H1 (cell line): ENCODE results near the gene TMEM18. TPM values are rescaled to one million over a fixed set of nuclear protein-coding genes. Genes with fewer than 3 reads are reported as not detected.
A peak's percentile ranks its signal among the peaks of the same experiment; 100 is the strongest.

Experiments
- CTCF ChIA-PET: fragments of 300-600 bp; sonication (Branson Sonifier 250); formaldehyde crosslinking; loops from one replicate; lab custom pipeline; 2021; ENCODE audit not compliant: partially characterized antibody; lab: Charles Lee
- POLR2A ChIA-PET: fragments of 300-600 bp; sonication (Branson Sonifier 250); formaldehyde crosslinking; loops from one replicate; lab custom pipeline; 2021; ENCODE audit warnings: inconsistent platforms; ENCODE audit not compliant: partially characterized antibody; lab: Charles Lee
- DNase-seq, 2 experiments: peaks; one replicate each; pipeline versions ENCODE4 v3.0.0 to v3.0.0-alpha.2; 2010 to 2022; ENCODE audit warnings: low spot score in 2 of 2, low read depth in 1 of 2, mixed read lengths in 1 of 2
- FAIRE-seq: peaks from 2 replicates; lab custom pipeline; 2011; peaks lifted over from hg19 to GRCh38; lab: Jason Lieb, UNC
- H2AFZ ChIP-seq: 2 replicates; pipeline ENCODE4 v1.8.1; 2012; ENCODE audit warnings: low read length, inconsistent platforms
- H2AK5ac ChIP-seq: 2 replicates; pipeline ENCODE4 v1.6.1; 2013; ENCODE audit warnings: low read depth, low read length
- H2BK120ac ChIP-seq: replicated peaks from 2 replicates; pipeline ENCODE3; 2013; ENCODE audit warnings: low read depth, low read length, inconsistent platforms
- H2BK12ac ChIP-seq: 2 replicates; pipeline ENCODE4 v1.6.1; 2013; ENCODE audit warnings: low read depth, low read length
- H2BK15ac ChIP-seq: 2 replicates; pipeline ENCODE4 v1.6.1; 2013; ENCODE audit warnings: low read length
- H2BK20ac ChIP-seq: 2 replicates; pipeline ENCODE4 v1.6.1; 2013; ENCODE audit warnings: low read length
- H2BK5ac ChIP-seq: 2 replicates; pipeline ENCODE4 v1.6.1; 2013; ENCODE audit warnings: low read depth, low read length
- H3K14ac ChIP-seq: 2 replicates; pipeline ENCODE4 v1.6.1; 2013; ENCODE audit warnings: inconsistent platforms; ENCODE audit not compliant: insufficient read length
- H3K18ac ChIP-seq: 2 replicates; pipeline ENCODE4 v1.6.1; 2013; ENCODE audit warnings: low read length; ENCODE audit errors: extremely low read depth
- H3K23ac ChIP-seq: 2 replicates; pipeline ENCODE4 v1.6.1; 2013; ENCODE audit warnings: inconsistent platforms; ENCODE audit not compliant: insufficient read length
- H3K23me2 ChIP-seq: 2 replicates; pipeline ENCODE4 v1.6.1; 2013; ENCODE audit warnings: low read depth, low read length
- H3K27ac ChIP-seq: 2 replicates; pipeline ENCODE4 v1.6.1; 2011; ENCODE audit warnings: low read depth, low read length, inconsistent platforms
- H3K27me3 ChIP-seq, 4 experiments: replicated peaks in 1 of 4; 1 replicate in 1 of 4; 2 replicates in 3 of 4; pipeline versions ENCODE4 v1.6.1 to v1.8.1; 2011 to 2013; ENCODE audit warnings: low read length in 3 of 4, mild to moderate bottlenecking in 3 of 4, inconsistent platforms in 2 of 4, mixed read lengths in 2 of 4, moderate library complexity in 1 of 4; ENCODE audit not compliant: control insufficient read depth in 3 of 4, insufficient read depth in 3 of 4; ENCODE audit errors: extremely low read depth in 1 of 4
- H3K36me3 ChIP-seq, 4 experiments: 2 replicates each; pipeline versions ENCODE4 v1.6.1 to v1.8.1; 2011 to 2013; ENCODE audit warnings: mild to moderate bottlenecking in 4 of 4, low read length in 3 of 4, moderate library complexity in 2 of 4, control low read depth in 1 of 4, inconsistent platforms in 1 of 4; ENCODE audit not compliant: insufficient read depth in 4 of 4, control insufficient read depth in 2 of 4
- H3K4ac ChIP-seq: replicated peaks from 2 replicates; pipeline ENCODE3; 2013; ENCODE audit warnings: low read length, low read depth, mixed read lengths, inconsistent platforms; ENCODE audit not compliant: insufficient read length
- H3K4me1 ChIP-seq, 4 experiments: replicated peaks in 1 of 4; 1 replicate in 1 of 4; 2 replicates in 3 of 4; pipeline versions ENCODE4 v1.6.1 to v1.8.1; 2011 to 2013; ENCODE audit warnings: low read length in 3 of 4, inconsistent platforms in 2 of 4, mixed read lengths in 1 of 4; ENCODE audit not compliant: insufficient read depth in 4 of 4, control insufficient read depth in 3 of 4
- H3K4me2 ChIP-seq, 2 experiments: 2 replicates each; pipeline versions ENCODE4 v1.6.1 to v1.8.1; 2011 to 2013; ENCODE audit warnings: low read depth in 2 of 2, low read length in 2 of 2, control low read depth in 1 of 2, inconsistent platforms in 1 of 2, mild to moderate bottlenecking in 1 of 2; ENCODE audit not compliant: insufficient read depth in 1 of 2
- H3K4me3 ChIP-seq, 4 experiments: fragments of 200-600, 300-600 bp in 1 of 4; sonication (generic), shearing (Covaris generic), sonication (Bioruptor Twin) in 1 of 4; 2 replicates each; pipeline versions ENCODE4 v1.5.1 to v1.8.1; 2011 to 2016; ENCODE audit warnings: low read length in 4 of 4, low read depth in 3 of 4, control low read depth in 2 of 4, inconsistent platforms in 2 of 4, mild to moderate bottlenecking in 2 of 4, mixed read lengths in 1 of 4, moderate library complexity in 1 of 4; ENCODE audit not compliant: insufficient read depth in 2 of 4; ENCODE audit errors: extremely low read depth in 1 of 4
- H3K56ac ChIP-seq: replicated peaks from 2 replicates; pipeline ENCODE3; 2013; ENCODE audit warnings: low read depth, mild to moderate bottlenecking, mixed read lengths, low read length, inconsistent platforms; ENCODE audit not compliant: insufficient read length
- H3K79me1 ChIP-seq: 2 replicates; pipeline ENCODE4 v1.6.1; 2013; ENCODE audit warnings: low read depth, low read length, control low read depth
- H3K79me2 ChIP-seq, 2 experiments: 2 replicates each; pipeline versions ENCODE4 v1.6.1 to v1.8.1; 2012 to 2013; ENCODE audit warnings: low read length in 2 of 2, mild to moderate bottlenecking in 2 of 2, inconsistent platforms in 1 of 2; ENCODE audit not compliant: insufficient read depth in 2 of 2, control insufficient read depth in 1 of 2
- H3K9ac ChIP-seq, 4 experiments: replicated peaks in 1 of 4; 1 replicate in 1 of 4; 2 replicates in 3 of 4; pipeline versions ENCODE4 v1.6.1 to v1.8.1; 2011 to 2013; ENCODE audit warnings: low read depth in 3 of 4, low read length in 3 of 4, control low read depth in 2 of 4, mild to moderate bottlenecking in 2 of 4, moderate library complexity in 2 of 4, inconsistent platforms in 1 of 4; ENCODE audit errors: extremely low read depth in 1 of 4
- H3K9me3 ChIP-seq, 2 experiments: 2 replicates each; pipeline versions ENCODE4 v1.6.1 to v1.8.1; 2012 to 2013; ENCODE audit warnings: mild to moderate bottlenecking in 2 of 2, moderate library complexity in 2 of 2, control low read depth in 1 of 2, inconsistent platforms in 1 of 2, low read depth in 1 of 2, low read length in 1 of 2, mixed read lengths in 1 of 2; ENCODE audit not compliant: insufficient read depth in 2 of 2
- H4K20me1 ChIP-seq, 2 experiments: replicated peaks in 1 of 2; 2 replicates each; pipeline versions ENCODE3 to v1.8.1; 2011 to 2013; ENCODE audit warnings: inconsistent platforms in 2 of 2, low read length in 2 of 2, mild to moderate bottlenecking in 1 of 2; ENCODE audit not compliant: insufficient read depth in 2 of 2, control insufficient read depth in 1 of 2
- H4K5ac ChIP-seq: 2 replicates; pipeline ENCODE4 v1.6.1; 2013; ENCODE audit warnings: low read length, low read depth, mixed read lengths, inconsistent platforms; ENCODE audit not compliant: insufficient read length
- H4K8ac ChIP-seq: 2 replicates; pipeline ENCODE4 v1.8.0; 2013; ENCODE audit warnings: mild to moderate bottlenecking, moderate library complexity, low read length, inconsistent platforms; ENCODE audit not compliant: insufficient read depth; ENCODE audit errors: extremely low read depth
- H4K91ac ChIP-seq: replicated peaks from 2 replicates; pipeline ENCODE3; 2013; ENCODE audit warnings: low read length, mixed read lengths, inconsistent platforms; ENCODE audit not compliant: insufficient read length
- BRCA1 ChIP-seq: IDR thresholded peaks from 2 replicates; pipeline ENCODE4 v1.6.1; 2012; ENCODE audit warnings: low read depth, low read length, improper control_type of control experiment
- HDAC2 ChIP-seq, 2 experiments: fragments of 300-600 bp in 1 of 2; sonication (generic) in 1 of 2; IDR thresholded peaks; 2 replicates each; pipeline ENCODE4 v1.6.1; 2011 to 2012; ENCODE audit warnings: low read depth in 2 of 2, low read length in 2 of 2, mild to moderate bottlenecking in 2 of 2, moderate library complexity in 2 of 2, borderline replicate concordance in 1 of 2, inconsistent platforms in 1 of 2
- JUND ChIP-seq: IDR thresholded peaks from 2 replicates; pipeline ENCODE4 v1.6.1; 2011; ENCODE audit warnings: mild to moderate bottlenecking, improper control_type of control experiment, low read length
- MAX ChIP-seq: IDR thresholded peaks from 2 replicates; pipeline ENCODE4 v1.6.1; 2012; ENCODE audit warnings: inconsistent platforms
- NANOG ChIP-seq: IDR thresholded peaks from 2 replicates; pipeline ENCODE4 v1.6.1; 2011; ENCODE audit warnings: low read length, low read depth, mild to moderate bottlenecking, inconsistent platforms; ENCODE audit not compliant: insufficient read depth, poor library complexity, severe bottlenecking
- POU5F1 ChIP-seq: IDR thresholded peaks from 2 replicates; pipeline ENCODE4 v1.6.1; 2011; ENCODE audit warnings: low read depth, mild to moderate bottlenecking, low read length, moderate library complexity
- WGBS, 2 experiments: shearing (Covaris generic) in 1 of 2; methylation state at CpG; one replicate each; pipeline versions ENCODE4 v1.1.6 to v1.1.7; 2013 to 2015; ENCODE audit warnings: low lambda C conversion rate in 2 of 2, mixed read lengths in 2 of 2, inconsistent platforms in 1 of 2, low coverage in 1 of 2, missing lambda C conversion rate in 1 of 2; ENCODE audit not compliant: insufficient replicate concordance in 2 of 2, insufficient coverage in 1 of 2, insufficient read length in 1 of 2; ENCODE audit errors: extremely low coverage in 1 of 2, missing lambda C conversion rate in 1 of 2; 5-methylcytosine and 5-hydroxymethylcytosine counted together
- polyA plus RNA-seq, 7 experiments: library from polyadenylated mRNA; depleted of rRNA in 3 of 7; stranded (reverse) in 5 of 7; unstranded in 2 of 7; fragments of >200 nt in 5 of 7; fragments of 200-250 nt in 2 of 7; gene quantifications; 1 replicate in 5 of 7; 2 replicates in 1 of 7; 4 replicates in 1 of 7; pipeline versions ENCODE4 v1.2.1 to v1.2.3, GENCODE V29; 2011 to 2013; ENCODE audit warnings: missing spikeins in 2 of 7, mixed read lengths in 2 of 7
- total RNA-seq: library from RNA; stranded (reverse); fragmentation: NEBNext Ultra II Directional; extraction: Animal tissue kit (Norgen Biotek cat#: 25700); gene quantifications from 2 replicates; pipeline ENCODE4 v1.2.1, GENCODE V29; 2021
- TF ChIP-seq, protein P1 (sequence below): IDR thresholded peaks from 2 replicates; pipeline ENCODE4 v1.6.1; 2012; ENCODE audit warnings: inconsistent platforms
- TF ChIP-seq, protein P2 (sequence below), 3 experiments: IDR thresholded peaks; 1 replicate in 2 of 3; 2 replicates in 1 of 3; pipeline versions ENCODE4 v1.5.1 to v1.6.1; 2011; ENCODE audit warnings: low read length in 3 of 3, mild to moderate bottlenecking in 3 of 3, inconsistent platforms in 2 of 3, low read depth in 1 of 3, moderate library complexity in 1 of 3; ENCODE audit not compliant: insufficient read depth in 1 of 3; ENCODE audit errors: control extremely low read depth in 1 of 3

The TMEM18 gene
- total and polyA plus RNA-seq, 2 of the 8 experiments (the other 6 are each of a cell fraction or from before 2014, with no cell fraction given): 22.4 to 27.1 TPM

DNA sequence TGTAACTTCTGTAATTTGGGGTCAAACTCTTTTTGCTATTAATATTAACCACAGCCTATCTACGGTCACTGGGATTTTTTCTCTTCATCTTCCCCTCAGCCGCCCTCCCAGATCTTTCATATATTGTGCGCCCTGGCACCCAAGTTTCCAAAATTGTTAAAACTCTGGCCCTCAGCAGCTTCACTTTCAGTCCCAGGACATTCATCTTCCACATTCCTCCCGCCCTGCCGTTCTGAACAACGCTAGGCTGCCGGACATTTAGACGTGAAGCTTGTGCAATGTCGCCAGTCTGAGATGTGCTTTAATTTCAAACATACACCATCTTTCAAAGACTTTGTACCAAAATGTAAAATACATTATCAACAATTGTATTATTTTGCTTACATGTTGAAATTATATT is 1.8 kb upstream of the TMEM18 start:
- Histone ChIP-seq H2BK120ac (no peak overlapping the region), H3K79me2 (peaks cover 0 to 21% of the 10 kb centered on the region in 2 experiments; a peak in 2 of 4 replicates), H2BK5ac (no peak overlapping the region), H4K5ac (no peak overlapping the region), H2BK20ac (no peak overlapping the region), H2AFZ (no peak overlapping the region), H3K4me1 (peaks cover 0 to 11% (median 6%) of the 10 kb centered on the region in 4 experiments), H4K20me1 (peaks cover 8 to 11% of the 10 kb centered on the region in 2 experiments), H3K23me2 (peaks cover 2% of the 10 kb centered on the region; the same call in 1 of the 2 replicates), H3K27ac (no peak overlapping the region), H3K9me3 (peaks cover 0 to under 1% of the 10 kb centered on the region in 2 experiments; a peak in 1 of 4 replicates), H3K4me3 (no peak overlapping the region), H3K56ac (no peak overlapping the region), H3K14ac (no peak overlapping the region), H3K79me1 (peaks cover 10% of the 10 kb centered on the region), H2BK15ac (no peak overlapping the region), H3K4ac (no peak overlapping the region), H2BK12ac (no peak overlapping the region), H4K91ac (no peak overlapping the region), H3K18ac (no peak overlapping the region), H3K36me3 (no peaks in the 10 kb centered on the region), H4K8ac (0 out of 2 replicates have a peak overlapping the region, but pooled peaks have one; percentile 47), H3K9ac (no peak overlapping the region), H3K4me2 (no peak overlapping the region; a peak in 1 of 4 replicates), H3K23ac (no peak overlapping the region), H2AK5ac (no peak overlapping the region), H3K27me3 (no peaks in the 10 kb centered on the region)
- TF ChIP-seq NANOG (no peak), BRCA1 (no peak), MAX (no peak), HDAC2 (IDR thresholded peaks at IDR 0.05; ENCODE audit: borderline replicate concordance in 1 of 2, low read depth in 2 of 2, low read length in 2 of 2) (no peak), POU5F1 (no peak), JUND (no peak)
- TF ChIP-seq, protein P1, sequence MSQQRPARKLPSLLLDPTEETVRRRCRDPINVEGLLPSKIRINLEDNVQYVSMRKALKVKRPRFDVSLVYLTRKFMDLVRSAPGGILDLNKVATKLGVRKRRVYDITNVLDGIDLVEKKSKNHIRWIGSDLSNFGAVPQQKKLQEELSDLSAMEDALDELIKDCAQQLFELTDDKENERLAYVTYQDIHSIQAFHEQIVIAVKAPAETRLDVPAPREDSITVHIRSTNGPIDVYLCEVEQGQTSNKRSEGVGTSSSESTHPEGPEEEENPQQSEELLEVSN: no peak
- TF ChIP-seq, protein P2, sequence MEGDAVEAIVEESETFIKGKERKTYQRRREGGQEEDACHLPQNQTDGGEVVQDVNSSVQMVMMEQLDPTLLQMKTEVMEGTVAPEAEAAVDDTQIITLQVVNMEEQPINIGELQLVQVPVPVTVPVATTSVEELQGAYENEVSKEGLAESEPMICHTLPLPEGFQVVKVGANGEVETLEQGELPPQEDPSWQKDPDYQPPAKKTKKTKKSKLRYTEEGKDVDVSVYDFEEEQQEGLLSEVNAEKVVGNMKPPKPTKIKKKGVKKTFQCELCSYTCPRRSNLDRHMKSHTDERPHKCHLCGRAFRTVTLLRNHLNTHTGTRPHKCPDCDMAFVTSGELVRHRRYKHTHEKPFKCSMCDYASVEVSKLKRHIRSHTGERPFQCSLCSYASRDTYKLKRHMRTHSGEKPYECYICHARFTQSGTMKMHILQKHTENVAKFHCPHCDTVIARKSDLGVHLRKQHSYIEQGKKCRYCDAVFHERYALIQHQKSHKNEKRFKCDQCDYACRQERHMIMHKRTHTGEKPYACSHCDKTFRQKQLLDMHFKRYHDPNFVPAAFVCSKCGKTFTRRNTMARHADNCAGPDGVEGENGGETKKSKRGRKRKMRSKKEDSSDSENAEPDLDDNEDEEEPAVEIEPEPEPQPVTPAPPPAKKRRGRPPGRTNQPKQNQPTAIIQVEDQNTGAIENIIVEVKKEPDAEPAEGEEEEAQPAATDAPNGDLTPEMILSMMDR (IDR thresholded peaks at IDR 0.05; ENCODE audit: control extremely low read depth in 1 of 3, insufficient read depth in 1 of 3, low read depth in 1 of 3, low read length in 3 of 3): no peak
- 93% methylated on average over 9 of the region's 9 CpGs; no CpG with 5 or more reads in 1 of the 2 experiments for WGBS, 2 experiments
- FAIRE-seq (no peak), DNase-seq (no peak)
- ChIA-PET POLR2A (interaction anchor here (2.0 to 3.1 kb wide), 2 partner anchors 14 to 58 kb away, joined by 5 to 8 read pairs; no protein-coding TSS in a partner anchor), CTCF (interaction anchor here (1.3 to 1.6 kb wide), 3 partner anchors 31 to 149 kb away, joined by 3 to 10 read pairs (median 3); no protein-coding TSS in a partner anchor)
